ENCODE measurements around the gene FRYL. TPM values are rescaled to one million over a fixed set of nuclear protein-coding genes. Genes with fewer than 3 reads are reported as not detected.
A peak's percentile ranks its signal among the peaks of the same experiment; 100 is the strongest.
"Not testable (repeated sequence)": the region's sequence is repeated elsewhere in the genome, so short reads cannot be mapped to it uniquely, and the experiment has no call there.

The FRYL gene
- total and polyA plus RNA-seq, 2 experiments from 2014 or later, result 20.6 to 33.0 TPM

- TF ChIP-seq CTCF (IDR thresholded peaks at IDR 0.05; ENCODE audit: low read depth, low read length), result no peak
Measured at GRCh38 chr4:48686369-48686768, 93.7 kb downstream of the FRYL start.

GRCh38 chr4:48683784-48684666 lies 96.1 kb downstream of the FRYL start:
- Histone ChIP-seq H3K4me1 (ENCODE audit: low read depth) (no peaks in the 10 kb centered on the region), H3K9me3 (ENCODE audit: low read depth) (no peaks in the 10 kb centered on the region), H3K27me3 (no peaks in the 10 kb centered on the region), H3K4me3 (no peak overlapping the region), H3K36me3 (no peaks in the 10 kb centered on the region), H3K27ac (peak overlapping the region; percentile 36)
- DNase-seq (ENCODE audit: low read depth in 1 of 2, low spot score in 1 of 2), result no peak
- no peak for TF ChIP-seq CTCF (IDR thresholded peaks at IDR 0.05; ENCODE audit: low read depth, low read length)

More at GRCh38 chr4:48686369-48686768, 93.7 kb downstream of the FRYL start:
- Histone ChIP-seq H3K4me1 (ENCODE audit: low read depth) (no peaks in the 10 kb centered on the region), H3K9me3 (ENCODE audit: low read depth) (no peaks in the 10 kb centered on the region), H3K27ac (no peak overlapping the region), H3K4me3 (no peak overlapping the region), H3K36me3 (no peaks in the 10 kb centered on the region), H3K27me3 (no peaks in the 10 kb centered on the region)
- no peak for DNase-seq (ENCODE audit: low read depth in 1 of 2, low spot score in 1 of 2)

DNA sequence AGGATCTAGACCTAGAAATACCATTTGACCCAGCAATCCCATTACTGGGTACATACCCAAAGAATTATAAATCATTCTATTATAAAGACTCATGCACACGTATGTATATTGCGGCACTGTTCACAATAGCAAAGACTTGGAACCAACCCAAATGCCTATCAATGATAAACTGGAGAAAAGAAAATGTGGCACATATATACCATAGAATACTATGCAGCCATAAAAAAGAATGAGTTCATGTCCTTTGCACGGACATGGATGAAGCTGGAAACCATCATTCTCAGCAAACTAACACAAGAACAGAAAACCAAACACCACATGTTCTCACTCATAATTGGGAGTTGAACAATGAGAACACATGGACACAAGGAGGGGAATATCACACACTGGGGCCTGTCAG lies 97.2 kb downstream of the FRYL start:
- not testable (repeated sequence) for H3K4me3 ChIP-seq; DNase-seq (ENCODE audit: low read depth in 1 of 2, low spot score in 1 of 2); H3K27me3 ChIP-seq; H3K27ac ChIP-seq; H3K4me1 ChIP-seq (ENCODE audit: low read depth); H3K9me3 ChIP-seq (ENCODE audit: low read depth); H3K36me3 ChIP-seq

DNA sequence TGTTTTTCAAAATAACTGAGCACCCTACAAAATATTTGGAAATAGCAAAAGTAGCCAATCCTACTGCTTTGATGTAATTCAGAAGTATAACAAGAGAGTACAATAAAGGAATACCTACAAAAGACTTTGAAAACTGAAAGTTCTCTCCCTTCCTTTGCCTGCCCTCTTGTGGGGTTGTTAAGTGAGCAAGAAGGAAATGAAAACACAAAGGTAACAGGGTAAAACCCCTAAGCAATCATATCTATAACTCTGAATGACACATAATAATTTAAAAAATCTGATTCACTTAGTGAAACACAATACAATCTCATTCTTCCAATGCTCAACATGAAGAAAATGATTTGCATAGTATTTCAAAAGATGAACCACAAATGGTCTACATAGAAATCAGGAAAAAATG lies 98.2 kb downstream of the FRYL start:
- no peaks in the 10 kb centered on the region for H3K4me1 ChIP-seq (ENCODE audit: low read depth)
- H3K9me3 ChIP-seq (ENCODE audit: low read depth), result no peaks in the 10 kb centered on the region
- no peaks in the 10 kb centered on the region for H3K27me3 ChIP-seq
- DNase-seq (ENCODE audit: low read depth in 1 of 2, low spot score in 1 of 2), result peak; percentile 11 to 64
- H3K36me3 ChIP-seq, result no peaks in the 10 kb centered on the region
- TF ChIP-seq CTCF (IDR thresholded peaks at IDR 0.05; ENCODE audit: low read depth, low read length), result peak; percentile 50
- no peak overlapping the region for H3K4me3 ChIP-seq
- no peak overlapping the region for H3K27ac ChIP-seq

GRCh38 chr4:48680848-48681568 lies 99.1 kb downstream of the FRYL start:
- DNase-seq (ENCODE audit: low read depth in 1 of 2, low spot score in 1 of 2), result no peak
- Histone ChIP-seq H3K27ac (no peak overlapping the region), H3K9me3 (ENCODE audit: low read depth) (no peaks in the 10 kb centered on the region), H3K4me3 (no peak overlapping the region), H3K4me1 (ENCODE audit: low read depth) (no peaks in the 10 kb centered on the region), H3K36me3 (no peaks in the 10 kb centered on the region), H3K27me3 (no peaks in the 10 kb centered on the region)
- no peak for TF ChIP-seq CTCF (IDR thresholded peaks at IDR 0.05; ENCODE audit: low read depth, low read length)

DNA sequence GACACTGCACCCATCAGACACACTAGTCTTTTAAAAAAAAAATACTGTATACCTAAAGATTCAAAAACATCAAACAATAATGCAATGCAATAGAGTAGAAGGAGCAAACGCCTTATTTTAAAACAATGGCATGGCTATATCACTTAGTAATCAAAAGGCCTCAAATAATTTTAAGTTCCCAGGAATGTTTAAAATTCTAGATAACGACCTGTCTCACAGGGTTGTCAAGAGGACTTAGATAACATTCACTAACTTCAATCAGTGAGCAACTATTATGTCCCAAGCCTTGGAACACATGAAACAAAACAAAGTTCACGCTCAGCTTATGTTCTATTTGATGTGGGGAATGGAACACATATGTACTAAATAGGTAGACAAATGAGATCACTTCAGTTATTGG lies 106.5 kb downstream of the FRYL start:
- DNase-seq (ENCODE audit: low read depth in 1 of 2, low spot score in 1 of 2), result no peak
- no peak overlapping the region for H3K4me3 ChIP-seq
- H3K36me3 ChIP-seq, result no peaks in the 10 kb centered on the region
- no peaks in the 10 kb centered on the region for H3K27me3 ChIP-seq
- no peak overlapping the region for H3K27ac ChIP-seq
- no peaks in the 10 kb centered on the region for H3K9me3 ChIP-seq (ENCODE audit: low read depth)
- no peak for TF ChIP-seq CTCF (IDR thresholded peaks at IDR 0.05; ENCODE audit: low read depth, low read length)
- peaks cover 8% of the 10 kb centered on the region for H3K4me1 ChIP-seq (ENCODE audit: low read depth)
